GM21576 (cell line): ENCODE measurements around the gene ELAVL1.
"Not testable (repeated sequence)": the region's sequence is repeated elsewhere in the genome, so short reads cannot be mapped to it uniquely, and the experiment has no call there.

ENCODE experiments used
- ATAC-seq: cut with Tn5 transposase; IDR thresholded peaks from one replicate; pipeline ENCODE4 v1.9.1; 2021; ENCODE audit warnings: mild to moderate bottlenecking, moderate library complexity; ENCODE audit not compliant: unreplicated experiment

ELAVL1 gene

GRCh38 chr19:7941895-7942596 is 63.4 kb downstream of the ELAVL1 start:
- ATAC-seq: no peak

GRCh38 chr19:7940841-7941240 is 64.6 kb downstream of the ELAVL1 start:
- no peak for ATAC-seq

GRCh38 chr19:7934766-7935165 is 70.7 kb downstream of the ELAVL1 start:
- ATAC-seq: no peak

- no peak for ATAC-seq
Measured at GRCh38 chr19:7933828-7934725, 71.4 kb downstream of the ELAVL1 start.

GRCh38 chr19:7933411-7933810 is 72.0 kb downstream of the ELAVL1 start:
- no peak for ATAC-seq

- ATAC-seq: no peak
Measured at GRCh38 chr19:7932930-7933300, 72.5 kb downstream of the ELAVL1 start.

- no peak for ATAC-seq
Measured at GRCh38 chr19:7932276-7932929, 73.0 kb downstream of the ELAVL1 start.

- no peak for ATAC-seq
Measured at GRCh38 chr19:7931221-7932061, 74.0 kb downstream of the ELAVL1 start.

- ATAC-seq: no peak
Measured at GRCh38 chr19:7930765-7931164, 74.7 kb downstream of the ELAVL1 start.

- ATAC-seq: not testable (repeated sequence)
Measured at GRCh38 chr19:7930030-7930429, 75.4 kb downstream of the ELAVL1 start.

- no peak for ATAC-seq
Measured at GRCh38 chr19:7928741-7929701, 76.4 kb downstream of the ELAVL1 start.

- ATAC-seq: no peak
Measured at GRCh38 chr19:7928334-7928706, 77.1 kb downstream of the ELAVL1 start.

- ATAC-seq: no peak
Measured at GRCh38 chr19:7927605-7928333, 77.7 kb downstream of the ELAVL1 start.

GRCh38 chr19:7926727-7927604 is 78.5 kb downstream of the ELAVL1 start:
- ATAC-seq: no peak

- no peak for ATAC-seq
Measured at GRCh38 chr19:7926021-7926726, 79.3 kb downstream of the ELAVL1 start, which contains the start of gene CTXN1. Gene CTXN1 (minus strand): TSS chr19:7926135. CDS start chr19:7925538, 597 bp downstream.

- ATAC-seq: no peak
Measured at GRCh38 chr19:7925171-7925851, 80.1 kb downstream of the ELAVL1 start.
